ENCODE measurements around the gene MIGA1.
A peak's percentile ranks its signal among the peaks of the same experiment; 100 is the strongest.
"Not testable (repeated sequence)": the region's sequence is repeated elsewhere in the genome, so short reads cannot be mapped to it uniquely, and the experiment has no call there.

Gene MIGA1, protein sequence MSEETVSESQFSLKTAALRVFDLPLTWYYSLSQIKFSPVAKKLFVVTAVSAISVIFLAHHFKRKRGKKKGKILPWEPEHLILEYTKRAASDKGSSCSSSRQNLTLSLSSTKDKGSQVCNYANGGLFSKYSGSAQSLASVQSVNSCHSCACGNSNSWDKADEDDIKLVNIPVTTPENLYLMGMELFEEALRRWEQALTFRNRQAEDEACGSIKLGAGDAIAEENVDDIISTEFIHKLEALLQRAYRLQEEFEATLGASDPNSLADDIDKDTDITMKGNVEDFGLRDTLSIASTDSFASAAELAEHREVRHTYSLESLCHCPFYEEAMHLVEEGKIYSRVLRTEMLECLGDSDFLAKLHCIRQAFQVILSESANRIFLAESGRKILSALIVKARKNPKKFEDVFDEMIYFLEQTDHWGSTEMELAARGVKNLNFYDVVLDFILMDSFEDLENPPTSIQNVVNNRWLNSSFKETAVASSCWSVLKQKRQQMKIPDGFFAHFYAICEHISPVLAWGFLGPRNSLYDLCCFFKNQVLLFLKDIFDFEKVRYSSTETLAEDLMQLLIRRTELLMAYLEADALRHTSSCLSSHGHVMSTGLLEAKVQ

DNA sequence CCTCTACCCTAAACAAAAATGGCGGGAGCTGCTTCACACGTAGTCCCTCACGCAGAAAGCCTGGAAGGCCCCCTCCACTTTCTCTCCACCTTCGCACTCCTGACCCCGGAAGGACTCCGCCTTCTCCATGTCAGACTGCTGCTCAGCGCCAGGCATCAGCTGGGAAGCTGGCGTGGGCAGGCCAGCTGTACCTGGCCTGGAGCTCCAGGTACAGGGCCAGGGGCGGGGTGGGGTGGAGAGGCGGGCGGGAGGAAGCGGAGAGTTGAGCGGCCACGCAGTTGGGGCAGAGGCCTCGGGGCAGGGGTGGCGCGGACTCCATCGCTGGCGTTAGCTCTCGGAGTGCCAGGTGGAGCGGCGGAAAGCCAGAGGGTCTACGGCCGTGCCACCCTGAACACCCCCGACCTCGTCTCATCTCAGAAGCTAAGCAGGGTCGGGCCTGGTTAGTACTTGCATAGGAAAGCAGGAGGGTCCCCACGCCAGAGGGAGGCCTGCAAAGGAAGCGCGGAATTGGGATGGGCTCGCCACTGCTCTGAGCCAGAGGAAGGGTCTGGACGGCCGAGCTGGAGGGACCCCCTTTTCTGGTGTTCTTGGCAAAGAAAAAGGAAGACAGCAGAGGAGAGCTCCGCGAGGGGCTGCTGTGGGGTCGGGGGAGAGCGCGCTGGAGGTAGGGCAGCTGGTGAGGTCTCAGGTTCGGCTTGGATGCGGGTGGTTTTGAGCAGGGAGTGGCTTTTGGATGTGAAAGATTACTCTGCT is at the start of gene MIGA1:
TSS of gene MIGA1 (plus strand) at position 121 of the 753 bp plus-strand sequence. CDS start 3,604 bp downstream, outside the sequence.
- DNase-seq, result peak; percentile 97

- peak; percentile 9 for DNase-seq
Measured at GRCh38 chr1:77732090-77732489, 47.4 kb upstream of the MIGA1 start.

DNA sequence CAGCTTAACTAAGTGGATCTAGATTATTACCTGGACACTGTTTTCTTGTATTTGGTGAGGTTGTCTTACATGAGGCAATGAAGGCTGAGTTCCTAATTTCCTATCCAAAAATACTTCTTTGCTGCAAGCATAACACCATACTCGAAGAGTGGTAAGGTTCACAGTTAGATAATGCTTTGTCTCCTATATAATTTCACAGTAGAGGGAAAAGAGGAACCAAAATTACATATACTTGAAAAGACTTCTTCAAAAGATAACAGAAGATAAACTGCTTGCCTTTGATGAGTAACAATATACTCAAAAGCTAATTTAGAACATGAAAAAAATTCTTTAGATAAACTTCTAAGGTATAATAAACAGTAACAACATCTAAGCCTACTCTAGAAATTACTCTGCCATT is 40.2 kb upstream of the MIGA1 start:
- peak; percentile 80 for DNase-seq

GRCh38 chr1:77741316-77741715 is 38.1 kb upstream of the MIGA1 start:
- no peak for DNase-seq

- DNase-seq, result no peak
Measured at GRCh38 chr1:77742011-77742555, 37.4 kb upstream of the MIGA1 start.

DNA sequence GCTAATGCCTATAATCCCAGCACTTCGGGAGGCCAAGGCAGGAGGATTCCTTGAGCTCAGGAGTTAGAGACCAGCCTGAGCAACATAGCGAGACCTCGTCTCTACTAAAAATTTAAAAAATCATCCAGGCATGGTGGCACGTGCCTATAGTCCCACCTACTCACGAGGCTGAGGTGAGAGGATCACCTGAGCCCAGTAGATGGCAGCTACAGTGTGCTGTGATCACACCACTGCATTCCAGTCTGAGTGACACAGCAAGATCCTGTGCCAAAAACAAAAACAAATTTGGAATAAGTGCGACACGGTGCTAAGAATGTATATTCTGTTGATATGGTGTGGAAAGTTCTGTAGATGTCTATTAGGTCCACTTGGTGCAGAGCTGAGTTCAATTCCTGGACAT is 34.9 kb upstream of the MIGA1 start:
- no peak for DNase-seq

DNA sequence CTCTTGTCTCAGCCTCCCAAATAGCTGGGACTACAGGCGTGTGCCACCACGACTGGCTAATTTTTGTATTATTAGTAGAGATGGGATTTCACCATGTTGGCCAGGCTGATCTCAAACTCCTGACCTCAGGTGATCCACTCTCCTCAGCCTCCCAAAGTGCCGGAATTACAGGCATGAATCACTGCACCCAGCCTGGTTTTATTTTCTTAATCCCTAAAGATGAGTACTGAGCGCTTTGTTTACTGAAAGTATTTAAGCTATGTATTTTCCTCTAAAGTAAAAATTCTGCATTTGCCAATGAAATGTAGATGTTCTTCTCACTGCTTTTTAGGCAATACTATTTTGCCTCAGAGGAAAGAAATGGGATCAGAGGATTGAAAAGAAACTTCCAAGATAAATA is 30.0 kb upstream of the MIGA1 start:
- not testable (repeated sequence) for DNase-seq

- no peak for DNase-seq
Measured at GRCh38 chr1:77756052-77756754, 23.2 kb upstream of the MIGA1 start.

GRCh38 chr1:77757066-77757584 is 22.3 kb upstream of the MIGA1 start:
- no peak for DNase-seq

- no peak for DNase-seq
Measured at GRCh38 chr1:77757603-77758002, 21.8 kb upstream of the MIGA1 start.

GRCh38 chr1:77759071-77760028 is 20.1 kb upstream of the MIGA1 start, which contains the start of gene USP33:
Gene USP33, minus strand, starts transcription at chr1:77759852. Its CDS starts 18,155 bp downstream, at chr1:77741697.
- peak; percentile 95 for DNase-seq

DNA sequence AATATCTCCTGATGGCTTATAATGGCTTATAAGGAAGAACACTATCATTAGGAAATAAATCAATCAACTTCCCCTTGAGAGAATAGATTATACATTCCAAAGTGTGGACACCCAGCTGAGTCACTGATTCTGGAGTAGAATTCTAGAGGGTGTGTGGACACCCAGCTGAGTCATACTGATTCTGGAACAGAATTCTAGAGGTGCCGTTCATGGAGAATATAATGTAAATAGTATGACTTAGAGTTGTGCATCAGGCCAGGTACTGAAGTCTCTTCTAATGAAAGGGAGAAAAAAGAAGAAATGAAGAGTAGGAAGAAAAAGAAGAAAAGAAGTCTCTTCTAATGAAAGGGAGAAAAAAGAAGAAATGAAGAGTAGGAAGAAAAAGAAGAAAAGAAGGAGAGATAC is 17.4 kb upstream of the MIGA1 start:
- DNase-seq, result no peak

DNA sequence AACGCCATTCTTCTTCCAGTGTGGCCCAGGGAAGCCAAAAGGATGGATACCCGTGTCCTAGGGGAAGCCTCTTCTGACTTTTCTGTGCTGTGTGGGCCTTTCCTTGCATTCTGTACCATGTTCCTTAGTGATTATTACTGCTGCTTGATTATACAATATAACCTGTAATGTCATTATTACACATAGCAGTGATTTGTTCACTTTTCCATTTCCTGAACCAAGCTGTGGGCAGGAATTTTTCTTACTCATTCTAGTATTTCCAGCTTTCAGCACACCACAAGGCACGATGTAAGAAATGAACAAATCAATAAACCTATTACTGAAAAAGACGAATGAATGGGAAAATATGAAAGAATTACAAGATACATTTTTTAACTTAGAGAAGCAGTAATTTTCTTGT is 11.4 kb upstream of the MIGA1 start:
- DNase-seq, result no peak

GRCh38 chr1:77776007-77776700 is 3.3 kb upstream of the MIGA1 start:
- DNase-seq, result no peak

DNA sequence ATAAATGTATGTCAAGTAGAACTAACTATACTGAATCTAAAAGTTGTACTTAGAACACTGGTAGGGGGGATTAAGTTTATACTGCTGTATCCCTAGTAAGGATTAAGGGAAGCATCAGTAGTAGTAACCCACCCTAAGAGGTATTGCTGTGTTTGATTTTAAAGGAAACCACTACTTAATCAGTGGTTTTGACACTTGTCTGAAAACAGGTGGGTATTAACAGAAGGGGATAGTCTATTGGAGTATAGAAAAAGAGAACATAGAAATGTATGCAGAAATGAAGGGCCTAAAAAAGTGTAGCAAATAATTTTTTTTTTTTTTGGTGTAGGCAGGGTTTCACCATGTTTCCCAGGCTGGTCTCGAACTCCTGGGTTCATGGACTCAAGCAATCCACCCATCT is 2.2 kb downstream of the MIGA1 start:
- no peak for DNase-seq

GRCh38 chr1:77783141-77783540 is 3.7 kb downstream of the MIGA1 start:
- no peak for DNase-seq

DNA sequence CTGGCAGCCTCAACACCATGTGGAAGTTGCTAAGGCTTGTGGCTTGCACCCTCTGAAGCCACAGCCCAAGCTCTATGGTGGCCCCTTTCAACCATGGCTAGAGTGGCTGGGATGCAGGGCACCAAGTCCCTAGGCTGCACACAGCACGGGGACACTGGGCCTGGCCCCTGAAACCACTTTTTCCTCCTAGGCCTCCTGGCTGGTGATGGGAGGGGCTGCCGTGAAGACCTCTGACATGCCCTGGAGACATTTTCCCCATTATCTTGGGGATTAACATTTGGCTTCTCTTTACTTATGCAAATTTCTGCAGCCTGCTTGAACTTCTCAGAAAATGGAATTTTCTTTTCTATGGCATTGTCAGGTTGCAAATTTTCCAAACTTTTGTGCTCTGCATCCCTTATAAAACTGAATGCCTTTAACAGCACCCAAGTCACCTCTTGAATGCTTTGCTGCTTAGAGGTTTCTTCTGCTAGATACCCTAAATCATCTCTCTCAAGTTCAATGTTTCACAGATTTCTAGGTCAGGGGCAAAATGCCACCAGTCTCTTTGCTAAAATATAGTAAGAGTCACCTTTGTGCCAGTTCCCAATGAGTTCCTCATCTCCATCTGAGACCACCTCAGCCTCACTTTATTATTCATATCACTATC is 6.8 kb downstream of the MIGA1 start:
- not testable (repeated sequence) for DNase-seq

- DNase-seq, result no peak
Measured at GRCh38 chr1:77794550-77794949, 15.1 kb downstream of the MIGA1 start.

GRCh38 chr1:77796695-77797405 is 17.4 kb downstream of the MIGA1 start:
- DNase-seq, result peak; percentile 12

Data from hematopoietic multipotent progenitor cell treated with erythropoietin and hydrocortisone succinate and interleukin-3 and kit ligand, for 4 days (in vitro differentiated cells).